Fibroblast of skin of back (primary cell): ENCODE data around the gene YJEFN3.

ENCODE experiments used
- DNase-seq: peaks from one replicate; pipeline ENCODE4 v3.0.0-alpha.2; 2013

YJEFN3 gene

DNA sequence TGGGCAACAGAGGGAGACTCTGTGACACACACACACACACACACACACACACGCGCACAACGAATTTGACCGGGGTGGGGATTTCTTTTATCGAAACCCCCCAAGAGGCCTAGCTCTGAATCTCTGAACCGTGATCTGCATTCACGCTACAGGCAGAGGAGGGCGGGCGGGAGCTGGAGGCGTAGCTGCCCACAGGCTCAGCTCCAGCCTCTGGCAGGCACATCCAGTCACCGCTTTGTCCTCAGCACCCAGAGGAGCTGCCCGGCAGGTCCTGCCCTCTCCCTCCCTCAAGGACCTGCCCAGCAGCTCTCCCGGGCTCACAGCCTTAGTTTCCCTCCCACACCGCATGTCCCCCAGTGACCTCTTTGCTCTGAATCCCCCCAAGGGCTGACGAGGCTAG lies 29.3 kb downstream of the YJEFN3 start:
- DNase-seq, result no peak

GRCh38 chr19:19558636-19559035 lies 29.9 kb downstream of the YJEFN3 start:
- no peak for DNase-seq

DNA sequence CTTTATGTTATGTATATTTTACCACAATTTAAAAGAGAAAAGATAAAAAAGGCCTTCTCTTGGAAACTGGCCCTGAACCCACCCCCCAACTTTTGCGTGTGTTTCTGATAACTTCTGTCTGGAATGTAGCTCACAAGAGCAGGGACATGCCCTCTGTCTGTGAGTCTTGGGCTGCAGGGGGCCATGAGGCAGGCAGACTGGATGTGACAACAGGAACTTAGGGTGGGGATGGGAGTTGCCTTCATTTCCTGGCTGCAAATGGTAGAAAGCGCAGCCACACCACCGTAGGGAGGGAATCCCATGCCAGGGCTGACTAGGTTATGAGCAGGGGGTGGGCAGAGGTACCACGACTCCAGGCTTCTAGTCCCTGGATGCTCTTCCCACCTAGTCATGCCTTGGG lies 31.2 kb downstream of the YJEFN3 start:
- peak; percentile 15 for DNase-seq

DNA sequence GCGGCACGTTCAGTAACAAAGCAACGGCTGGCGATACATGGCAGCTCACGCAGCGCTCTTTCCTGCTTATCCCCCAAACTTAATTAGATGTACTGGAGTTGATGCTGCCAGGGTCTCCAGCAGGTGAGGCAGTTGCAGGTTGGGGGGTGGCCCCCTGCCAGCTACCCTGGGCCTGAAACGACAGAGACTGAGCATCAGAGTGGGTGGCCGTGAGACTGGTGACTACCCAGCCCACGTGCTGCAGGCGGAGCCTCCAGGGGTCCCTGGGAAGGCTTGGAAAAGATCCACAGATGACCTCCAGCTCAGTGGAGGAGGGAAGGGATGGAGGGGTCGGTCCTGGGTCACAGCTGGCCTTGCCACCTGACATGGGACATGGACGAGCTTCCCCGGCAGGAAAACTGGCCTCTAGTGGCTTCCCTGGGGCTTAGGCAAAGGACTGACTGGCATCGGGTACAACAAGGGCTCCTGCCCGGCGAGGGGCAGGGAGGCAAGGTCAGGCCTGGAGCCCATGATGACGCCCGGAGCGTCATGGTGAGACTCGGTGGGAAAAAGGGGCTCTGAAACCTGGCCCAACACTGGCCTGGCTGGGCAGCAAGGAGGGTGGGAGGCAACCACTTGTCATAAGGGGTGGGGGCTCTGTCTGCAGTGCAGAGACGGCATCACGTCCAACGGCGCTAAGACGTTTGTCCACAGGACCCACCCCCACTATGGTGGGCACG lies 33.4 kb downstream of the YJEFN3 start:
- no peak for DNase-seq

DNA sequence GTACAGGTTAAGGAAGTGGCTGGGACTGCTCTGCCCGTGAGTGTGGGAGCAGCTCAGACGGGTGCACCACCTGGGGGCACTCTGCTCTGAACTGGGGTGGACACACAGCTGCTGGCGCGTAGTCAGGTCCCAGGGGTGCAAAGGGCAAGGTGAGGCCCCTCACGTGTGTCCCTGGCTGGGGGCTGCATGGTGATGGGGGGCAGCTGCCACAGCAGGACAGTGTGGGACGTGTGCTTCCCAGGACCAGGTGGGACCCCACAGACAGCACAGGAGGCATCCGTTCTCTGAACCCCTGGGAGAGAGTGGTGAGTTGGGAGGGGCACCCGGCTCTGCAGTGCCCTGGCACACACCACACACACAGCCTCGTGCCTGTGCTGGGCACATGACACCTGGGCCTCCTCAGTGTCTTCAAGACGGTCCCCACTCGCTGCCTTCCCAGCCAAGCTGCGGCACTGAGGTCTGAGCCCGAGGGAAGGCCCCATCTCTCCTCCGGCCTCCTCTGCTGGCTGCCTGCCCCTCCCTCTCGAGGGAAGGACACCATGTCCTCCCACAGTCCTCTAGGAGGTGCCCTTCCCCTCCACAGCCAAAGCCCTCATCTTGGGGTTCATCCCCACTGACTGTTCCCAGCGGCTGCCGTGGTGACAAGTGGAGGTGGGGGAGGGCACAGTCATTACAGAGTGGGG lies 34.1 kb downstream of the YJEFN3 start:
- DNase-seq, result no peak

DNA sequence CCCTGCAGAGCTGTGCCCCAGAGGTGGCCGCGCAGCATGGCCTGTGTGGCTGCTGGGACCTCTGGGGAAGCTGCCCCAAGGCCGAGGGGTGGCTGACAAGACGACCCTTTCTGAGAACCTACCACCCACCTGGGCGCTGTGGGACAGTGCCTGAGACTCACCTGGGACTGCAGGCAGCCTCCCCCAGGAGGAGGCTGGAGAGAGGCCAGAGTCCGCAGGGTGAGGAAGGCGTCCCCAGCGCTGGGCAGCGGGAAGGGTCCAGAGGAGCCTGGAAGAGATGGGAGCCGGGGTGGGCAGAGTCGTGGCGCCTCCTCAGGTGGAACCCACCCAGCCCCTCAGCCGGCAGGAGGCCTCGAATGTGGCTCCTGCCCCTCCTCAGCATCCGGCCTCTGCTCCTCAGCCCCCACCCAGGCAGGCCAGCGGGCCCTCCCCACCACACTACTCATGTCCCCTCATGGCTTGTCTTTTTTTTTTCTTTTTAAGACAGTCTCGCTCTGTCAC lies 34.7 kb downstream of the YJEFN3 start:
- DNase-seq, result no peak

DNA sequence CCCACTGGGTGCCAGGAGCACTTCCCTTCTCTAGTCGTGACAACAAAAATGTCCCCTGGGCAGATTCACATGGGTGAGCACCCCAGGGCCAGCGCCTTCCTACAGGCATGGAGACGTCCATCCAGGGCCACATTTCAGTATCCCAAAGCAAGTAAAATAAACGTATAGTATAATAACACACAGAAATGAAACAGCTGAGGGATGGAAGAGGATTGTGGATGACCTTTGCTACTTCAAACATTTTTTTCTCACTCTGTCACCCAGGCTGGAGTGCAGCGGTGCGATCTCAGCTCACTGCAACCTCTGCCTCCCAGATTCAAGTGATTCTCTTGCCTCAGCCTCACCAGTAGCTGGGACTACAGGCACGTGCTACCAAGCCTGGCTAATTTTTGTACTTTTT lies 37.6 kb downstream of the YJEFN3 start:
- peak; percentile 12 for DNase-seq

GRCh38 chr19:19567391-19567790 lies 38.7 kb downstream of the YJEFN3 start:
- no peak for DNase-seq

- peak; percentile 42 for DNase-seq
These were observed 40.4 kb downstream of the YJEFN3 start for GRCh38 chr19:19568802-19569756.

GRCh38 chr19:19570571-19570970 lies 41.9 kb downstream of the YJEFN3 start:
- no peak for DNase-seq

DNA sequence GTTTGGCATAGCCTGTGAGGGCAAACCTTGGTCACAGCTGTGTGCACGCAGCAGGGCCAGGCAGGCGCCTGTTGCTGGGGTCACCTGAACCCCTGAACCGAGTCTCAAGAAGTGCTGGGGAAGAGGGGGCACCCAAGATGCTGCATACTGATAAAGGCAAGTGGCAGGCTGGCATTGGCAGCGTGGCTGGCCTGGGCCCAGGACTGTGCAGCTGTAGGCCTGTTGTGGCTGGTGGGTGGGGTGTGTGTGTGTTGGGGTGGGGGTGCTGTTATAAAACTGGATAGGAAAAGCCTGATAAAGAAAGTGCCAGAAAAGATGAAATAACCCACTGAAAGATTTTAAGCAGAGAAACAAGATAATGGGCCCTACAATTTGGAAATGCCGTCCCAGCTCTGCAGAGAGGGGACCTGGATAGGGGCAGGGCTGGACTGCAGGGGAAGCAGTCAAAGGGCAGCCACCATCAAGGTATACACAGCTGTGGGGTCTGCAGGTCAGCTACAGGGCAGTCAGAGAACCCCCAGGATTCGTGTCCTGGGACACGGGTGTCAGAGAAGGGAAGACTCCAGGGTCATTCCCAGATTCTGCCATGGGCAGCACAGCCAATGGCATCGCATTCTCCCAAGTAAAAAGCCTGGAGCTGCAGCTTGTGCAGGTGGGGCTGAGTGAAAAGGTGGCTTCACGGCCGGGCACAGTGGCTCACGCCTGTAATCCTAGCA lies 42.5 kb downstream of the YJEFN3 start:
- no peak for DNase-seq

- DNase-seq, result no peak
These were observed 46.7 kb downstream of the YJEFN3 start for GRCh38 chr19:19575411-19575810.

DNA sequence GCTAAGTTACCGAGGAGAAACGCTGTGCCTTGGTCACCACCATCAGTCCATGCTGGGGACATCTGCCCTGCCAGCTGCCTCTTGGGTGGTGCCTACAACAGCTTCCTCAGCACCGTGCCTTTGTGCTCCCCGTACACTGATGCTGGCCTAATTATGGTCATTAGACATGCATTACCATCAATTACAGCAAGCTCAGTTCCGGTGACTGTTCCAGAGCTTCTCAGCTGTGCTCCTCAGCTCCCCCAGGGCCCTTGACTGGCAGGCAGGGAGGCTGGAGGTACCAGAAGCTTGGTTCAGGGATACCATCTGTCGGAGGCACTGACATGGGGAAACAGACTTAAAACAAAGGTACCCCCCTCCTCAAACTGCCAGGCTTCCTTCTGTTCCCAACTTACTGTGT lies 49.5 kb downstream of the YJEFN3 start:
- no peak for DNase-seq

DNA sequence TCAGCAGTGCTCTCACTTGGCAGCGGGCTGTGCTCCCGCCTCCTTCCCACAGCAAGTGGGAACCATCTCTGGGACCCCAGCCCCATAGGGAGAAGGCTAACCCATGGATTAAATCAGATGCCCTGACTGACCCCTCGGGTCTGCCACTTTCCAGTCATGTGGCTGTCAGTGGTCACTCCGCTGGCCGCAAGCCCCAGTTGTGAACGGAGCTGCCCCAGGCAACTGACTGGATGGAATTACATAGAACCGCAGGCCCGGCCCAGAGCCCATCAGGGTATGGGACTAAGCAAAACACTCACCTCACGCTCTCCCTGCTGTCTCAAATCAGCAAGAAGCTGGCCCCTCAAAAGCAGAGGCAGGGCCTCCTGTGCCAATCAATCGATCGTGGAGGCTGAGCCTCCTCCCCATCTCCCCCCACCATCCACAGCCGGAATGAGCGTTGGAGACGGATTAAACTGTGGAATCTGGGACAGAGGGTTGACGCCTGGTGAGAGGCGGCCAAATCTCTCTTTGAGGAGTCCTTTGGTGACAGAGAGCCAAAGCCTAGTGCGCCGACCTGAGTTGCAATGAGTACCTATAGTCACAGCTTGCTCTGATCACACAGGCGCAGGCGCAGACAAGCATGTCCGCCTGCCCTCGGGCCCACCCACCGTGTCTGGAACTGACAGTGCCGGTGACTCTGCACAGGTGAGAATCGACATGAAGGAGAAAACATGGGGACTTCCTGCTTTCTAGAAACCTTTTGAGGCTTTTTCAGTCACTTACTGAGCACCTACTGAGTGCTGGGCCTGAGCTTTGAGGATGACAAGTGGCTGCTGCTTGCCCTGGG lies 51.0 kb downstream of the YJEFN3 start:
- DNase-seq, result no peak

GRCh38 chr19:19580418-19580817 lies 51.7 kb downstream of the YJEFN3 start:
- no peak for DNase-seq

DNA sequence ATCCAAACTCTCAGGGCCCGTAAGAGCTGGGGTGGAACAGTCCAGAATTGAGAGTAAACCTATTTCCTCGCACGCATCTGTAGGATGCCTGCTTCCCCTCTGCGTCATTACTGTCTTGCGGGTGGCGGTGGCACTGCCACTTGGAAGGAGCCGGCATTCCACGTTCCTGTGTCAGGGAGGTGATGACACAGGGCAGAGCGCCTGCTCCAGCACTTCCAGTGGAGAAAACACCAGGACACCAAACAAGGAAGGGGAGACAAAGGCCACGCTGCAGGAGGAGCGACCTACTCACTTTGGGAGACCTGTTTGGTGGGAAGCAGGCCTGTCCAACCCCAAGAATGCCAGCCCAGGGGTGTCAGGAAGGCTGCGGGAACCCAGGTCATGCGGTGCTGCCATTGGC lies 52.7 kb downstream of the YJEFN3 start:
- DNase-seq, result no peak

GRCh38 chr19:19582471-19582870 lies 53.8 kb downstream of the YJEFN3 start:
- DNase-seq, result no peak

DNA sequence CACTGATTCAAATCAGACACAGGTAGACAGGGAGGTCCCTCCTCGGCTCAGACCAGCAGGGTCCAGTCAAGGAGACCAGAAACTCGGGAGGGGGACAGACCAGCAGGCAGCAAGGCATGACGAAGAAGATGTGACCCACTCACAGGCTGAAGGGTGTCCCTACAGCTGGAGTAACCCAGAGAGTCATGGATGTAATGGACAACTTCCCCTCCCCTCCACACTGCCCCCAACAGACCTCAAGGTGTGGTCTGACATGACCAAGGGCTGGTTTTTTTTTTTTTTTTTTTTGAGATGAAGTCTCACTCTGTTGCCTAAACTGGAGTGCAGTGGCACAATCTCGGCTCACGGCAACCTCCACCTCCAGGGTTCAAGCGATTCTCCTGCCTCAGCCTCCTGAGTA lies 55.6 kb downstream of the YJEFN3 start:
- DNase-seq, result no peak
